Measurements from ENCODE around the gene ETV6.

DNA sequence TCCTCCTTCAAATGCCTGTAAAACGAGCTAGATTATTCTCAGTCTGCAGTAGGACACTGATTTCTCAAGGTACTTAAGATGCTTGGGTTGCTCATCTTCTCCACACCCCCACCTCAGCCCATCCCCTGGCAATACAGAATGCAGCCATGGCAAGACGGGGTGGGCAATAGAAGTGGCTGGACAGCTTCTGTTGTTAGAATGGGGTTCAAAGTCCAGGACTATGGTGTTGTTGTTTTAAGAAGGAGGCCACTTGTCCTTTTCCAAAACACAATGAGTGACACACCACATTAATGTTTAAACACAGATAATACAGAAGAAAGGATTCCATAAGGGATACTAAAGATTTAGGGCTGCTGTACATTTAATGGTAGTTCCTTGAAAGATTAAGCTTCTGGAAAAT, 232.4 kb downstream of the ETV6 start:
- no peak for TF ChIP-seq POLR2A (IDR thresholded peaks at IDR 0.05)
- TF ChIP-seq, protein P1, sequence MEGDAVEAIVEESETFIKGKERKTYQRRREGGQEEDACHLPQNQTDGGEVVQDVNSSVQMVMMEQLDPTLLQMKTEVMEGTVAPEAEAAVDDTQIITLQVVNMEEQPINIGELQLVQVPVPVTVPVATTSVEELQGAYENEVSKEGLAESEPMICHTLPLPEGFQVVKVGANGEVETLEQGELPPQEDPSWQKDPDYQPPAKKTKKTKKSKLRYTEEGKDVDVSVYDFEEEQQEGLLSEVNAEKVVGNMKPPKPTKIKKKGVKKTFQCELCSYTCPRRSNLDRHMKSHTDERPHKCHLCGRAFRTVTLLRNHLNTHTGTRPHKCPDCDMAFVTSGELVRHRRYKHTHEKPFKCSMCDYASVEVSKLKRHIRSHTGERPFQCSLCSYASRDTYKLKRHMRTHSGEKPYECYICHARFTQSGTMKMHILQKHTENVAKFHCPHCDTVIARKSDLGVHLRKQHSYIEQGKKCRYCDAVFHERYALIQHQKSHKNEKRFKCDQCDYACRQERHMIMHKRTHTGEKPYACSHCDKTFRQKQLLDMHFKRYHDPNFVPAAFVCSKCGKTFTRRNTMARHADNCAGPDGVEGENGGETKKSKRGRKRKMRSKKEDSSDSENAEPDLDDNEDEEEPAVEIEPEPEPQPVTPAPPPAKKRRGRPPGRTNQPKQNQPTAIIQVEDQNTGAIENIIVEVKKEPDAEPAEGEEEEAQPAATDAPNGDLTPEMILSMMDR (IDR thresholded peaks at IDR 0.05) = no peak

All from uterus (tissue), 2 donors.